22Rv1 (cell line): ENCODE measurements around the gene SLC39A11.

Source experiments
- ZFX ChIP-seq: fragments of 450-650 bp; IDR thresholded peaks from 2 replicates; pipeline ENCODE4 v1.6.1; 2017; ENCODE audit warnings: antibody characterized with exemption, borderline replicate concordance
- TF ChIP-seq, protein P1 (sequence below): fragments of 450-650 bp; IDR thresholded peaks from 2 replicates; pipeline ENCODE4 v1.5.1; 2017; ENCODE audit warnings: mild to moderate bottlenecking

DNA sequence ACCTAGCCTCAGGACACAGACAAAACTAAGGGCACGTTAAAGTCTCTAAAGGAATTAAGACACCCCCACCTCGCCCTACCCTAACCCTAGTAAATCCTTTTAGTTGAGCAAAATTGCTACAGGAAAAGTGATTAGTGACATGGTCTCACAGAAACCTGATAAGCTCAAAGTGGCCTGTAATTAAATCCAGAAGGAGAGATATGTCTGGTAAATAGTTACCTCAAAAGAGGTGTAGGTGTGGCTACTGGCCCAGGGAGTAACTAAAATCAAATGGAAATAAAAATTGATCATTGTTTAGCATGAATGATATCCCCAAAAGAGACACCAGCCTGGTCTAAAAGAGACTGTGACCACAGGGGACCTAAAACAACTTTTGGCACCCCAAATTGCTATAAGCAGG is 168.3 kb downstream of the SLC39A11 start:
- TF ChIP-seq, protein P1, sequence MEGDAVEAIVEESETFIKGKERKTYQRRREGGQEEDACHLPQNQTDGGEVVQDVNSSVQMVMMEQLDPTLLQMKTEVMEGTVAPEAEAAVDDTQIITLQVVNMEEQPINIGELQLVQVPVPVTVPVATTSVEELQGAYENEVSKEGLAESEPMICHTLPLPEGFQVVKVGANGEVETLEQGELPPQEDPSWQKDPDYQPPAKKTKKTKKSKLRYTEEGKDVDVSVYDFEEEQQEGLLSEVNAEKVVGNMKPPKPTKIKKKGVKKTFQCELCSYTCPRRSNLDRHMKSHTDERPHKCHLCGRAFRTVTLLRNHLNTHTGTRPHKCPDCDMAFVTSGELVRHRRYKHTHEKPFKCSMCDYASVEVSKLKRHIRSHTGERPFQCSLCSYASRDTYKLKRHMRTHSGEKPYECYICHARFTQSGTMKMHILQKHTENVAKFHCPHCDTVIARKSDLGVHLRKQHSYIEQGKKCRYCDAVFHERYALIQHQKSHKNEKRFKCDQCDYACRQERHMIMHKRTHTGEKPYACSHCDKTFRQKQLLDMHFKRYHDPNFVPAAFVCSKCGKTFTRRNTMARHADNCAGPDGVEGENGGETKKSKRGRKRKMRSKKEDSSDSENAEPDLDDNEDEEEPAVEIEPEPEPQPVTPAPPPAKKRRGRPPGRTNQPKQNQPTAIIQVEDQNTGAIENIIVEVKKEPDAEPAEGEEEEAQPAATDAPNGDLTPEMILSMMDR, result no peak
- no peak for TF ChIP-seq ZFX
